AG04450 (cell line): ENCODE results near the gene HBZ. TPM values are rescaled to one million over a fixed set of nuclear protein-coding genes. Genes with fewer than 3 reads are reported as not detected.
"Not testable (repeated sequence)": the region's sequence is repeated elsewhere in the genome, so short reads cannot be mapped to it uniquely, and the experiment has no call there.

Experiments used
- CTCF ChIA-PET: fragments of 300-600, 350-600 bp; formaldehyde crosslinking; extraction: SDS; loops from one replicate; lab custom pipeline; 2022; ENCODE audit warnings: antibody characterized with exemption, inconsistent platforms; lab: Charles Lee
- POLR2A ChIA-PET: fragments of 350-600 bp; formaldehyde crosslinking; extraction: SDS; loops from one replicate; lab custom pipeline; 2021; ENCODE audit warnings: antibody characterized with exemption, inconsistent platforms; lab: Yijun Ruan, JAX
- DNase-seq: peaks from one replicate; pipeline ENCODE4 v3.0.0-alpha.2; 2011; ENCODE audit warnings: low read depth, low spot score
- H3K27ac ChIP-seq: one replicate; pipeline ENCODE4 v1.5.1; 2012; ENCODE audit warnings: low read depth, low read length, control low read depth
- H3K27me3 ChIP-seq: one replicate; pipeline ENCODE4 v1.6.0; 2012; ENCODE audit warnings: low read length; ENCODE audit not compliant: control insufficient read depth, insufficient read depth
- H3K4me3 ChIP-seq: 2 replicates; pipeline ENCODE4 v1.5.1; 2011; ENCODE audit warnings: mild to moderate bottlenecking, low read depth, low read length, control low read depth
- H3K9me3 ChIP-seq: 2 replicates; pipeline ENCODE4 v1.5.1; 2012; ENCODE audit warnings: low read length; ENCODE audit not compliant: control insufficient read depth, insufficient read depth
- polyA plus RNA-seq: library from polyadenylated mRNA; depleted of rRNA; stranded (reverse); fragments of >200 nt; gene quantifications from 2 replicates; pipeline ENCODE4 v1.2.3, GENCODE V29; 2011; rRNA removed
- small RNA-seq: library from RNA; depleted of rRNA; stranded (forward); fragments of <200 nt; gene quantifications from one replicate; pipeline ENCODE3, GENCODE V24; 2012; ENCODE audit warnings: low read depth; ENCODE audit not compliant: insufficient read length
- TF ChIP-seq, protein P1 (sequence below): IDR thresholded peaks from 2 replicates; pipeline ENCODE4 v1.5.1; 2011; ENCODE audit warnings: low read depth, low read length, control low read depth, inconsistent platforms

The HBZ gene
- polyA plus RNA-seq, 1 experiment = not detected

GRCh38 chr16:194516-194915 lies 42.1 kb downstream of the HBZ start:
- H3K27me3 ChIP-seq = no peaks in the 10 kb centered on the region
- H3K27ac ChIP-seq = no peak overlapping the region
- no peaks in the 10 kb centered on the region; the same call in 1 of the 2 replicates for H3K9me3 ChIP-seq
- CTCF ChIA-PET = interaction anchor here (1.2 kb wide), 1 partner anchor 13 kb away, joined by 3 read pairs; no protein-coding TSS in a partner anchor
- POLR2A ChIA-PET = no interaction called here
- no peak overlapping the region for H3K4me3 ChIP-seq
- DNase-seq = no peak
- TF ChIP-seq, protein P1, sequence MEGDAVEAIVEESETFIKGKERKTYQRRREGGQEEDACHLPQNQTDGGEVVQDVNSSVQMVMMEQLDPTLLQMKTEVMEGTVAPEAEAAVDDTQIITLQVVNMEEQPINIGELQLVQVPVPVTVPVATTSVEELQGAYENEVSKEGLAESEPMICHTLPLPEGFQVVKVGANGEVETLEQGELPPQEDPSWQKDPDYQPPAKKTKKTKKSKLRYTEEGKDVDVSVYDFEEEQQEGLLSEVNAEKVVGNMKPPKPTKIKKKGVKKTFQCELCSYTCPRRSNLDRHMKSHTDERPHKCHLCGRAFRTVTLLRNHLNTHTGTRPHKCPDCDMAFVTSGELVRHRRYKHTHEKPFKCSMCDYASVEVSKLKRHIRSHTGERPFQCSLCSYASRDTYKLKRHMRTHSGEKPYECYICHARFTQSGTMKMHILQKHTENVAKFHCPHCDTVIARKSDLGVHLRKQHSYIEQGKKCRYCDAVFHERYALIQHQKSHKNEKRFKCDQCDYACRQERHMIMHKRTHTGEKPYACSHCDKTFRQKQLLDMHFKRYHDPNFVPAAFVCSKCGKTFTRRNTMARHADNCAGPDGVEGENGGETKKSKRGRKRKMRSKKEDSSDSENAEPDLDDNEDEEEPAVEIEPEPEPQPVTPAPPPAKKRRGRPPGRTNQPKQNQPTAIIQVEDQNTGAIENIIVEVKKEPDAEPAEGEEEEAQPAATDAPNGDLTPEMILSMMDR = no peak

- Histone ChIP-seq H3K4me3 (no peak overlapping the region), H3K27ac (no peak overlapping the region), H3K9me3 (no peaks in the 10 kb centered on the region), H3K27me3 (no peaks in the 10 kb centered on the region)
- CTCF ChIA-PET = interaction anchor here (0.7 kb wide), 2 partner anchors 74 to 161 kb away, joined by 3 to 5 read pairs; no protein-coding TSS in a partner anchor
- POLR2A ChIA-PET = interaction anchor here (0.7 kb wide), 1 partner anchor 201 kb away, joined by 11 read pairs; no protein-coding TSS in a partner anchor
- TF ChIP-seq, protein P1 = no peak
- no peak for DNase-seq
Measured at GRCh38 chr16:200388-200787, 47.9 kb downstream of the HBZ start.

- no peak for DNase-seq
- POLR2A ChIA-PET = no interaction called here
- Histone ChIP-seq H3K4me3 (no peak overlapping the region), H3K9me3 (no peaks in the 10 kb centered on the region), H3K27me3 (no peaks in the 10 kb centered on the region), H3K27ac (no peak overlapping the region)
- TF ChIP-seq, protein P1 = no peak
- CTCF ChIA-PET = no interaction called here
Measured at GRCh38 chr16:203246-203645, 50.8 kb downstream of the HBZ start.

DNA sequence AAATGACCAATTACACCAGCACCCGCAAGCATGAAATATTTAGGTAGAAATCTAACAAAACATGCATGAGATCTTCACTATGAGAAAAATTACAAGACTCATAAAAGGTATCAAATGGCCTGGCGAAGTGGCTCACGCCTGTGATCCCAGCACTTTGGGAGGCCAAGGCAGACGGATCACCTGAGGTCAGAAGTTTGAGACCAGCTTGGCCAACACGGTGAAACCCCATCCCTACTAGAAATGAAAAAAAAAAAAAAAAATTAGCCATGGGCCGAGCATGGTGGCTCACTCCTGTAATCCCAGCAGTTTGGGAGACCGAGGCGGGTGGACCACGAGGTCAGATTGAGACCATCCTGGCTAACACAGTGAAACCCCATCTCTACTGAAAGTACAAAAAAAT lies 51.6 kb downstream of the HBZ start:
- DNase-seq, H3K27me3 ChIP-seq, H3K9me3 ChIP-seq, H3K4me3 ChIP-seq, POLR2A ChIA-PET, H3K27ac ChIP-seq, CTCF ChIA-PET: not testable (repeated sequence)

Small RNAs within 50 kb of the gene (small RNA-seq; reads per million reads assigned to genes)
- gene RF00019 = not detected

Other genes starting within 250 kb of the HBZ start
- gene POLR3K, start 99.0 kb upstream of the HBZ start, polyA plus RNA-seq = 13.7 and 14.4 TPM in 2 replicates
- gene SNRNP25, start 98.8 kb upstream of the HBZ start, polyA plus RNA-seq = 38.8 and 42.3 TPM in 2 replicates
- gene RHBDF1, start 80.0 kb upstream of the HBZ start, polyA plus RNA-seq = 50.2 and 61.7 TPM in 2 replicates
- 47.3 and 78.3 TPM in 2 replicates for gene MPG, start 74.4 kb upstream of the HBZ start, polyA plus RNA-seq
- gene NPRL3, start 14.0 kb upstream of the HBZ start, polyA plus RNA-seq = 11.0 and 14.9 TPM in 2 replicates
- not detected in 2 replicates for gene HBM, start 13.3 kb downstream of the HBZ start, polyA plus RNA-seq
- not detected in 2 replicates for gene HBA2, start 20.2 kb downstream of the HBZ start, polyA plus RNA-seq
- gene HBA1, start 24.0 kb downstream of the HBZ start, polyA plus RNA-seq = not detected in 2 replicates
- not detected in 2 replicates for gene HBQ1, start 27.8 kb downstream of the HBZ start, polyA plus RNA-seq
- gene LUC7L, start 76.8 kb downstream of the HBZ start, polyA plus RNA-seq = 37.6 and 47.2 TPM in 2 replicates
- 42.3 and 42.7 TPM in 2 replicates for gene FAM234A, start 82.2 kb downstream of the HBZ start, polyA plus RNA-seq
- 0.30 and 0.33 TPM in 2 replicates for gene RGS11, start 123.3 kb downstream of the HBZ start, polyA plus RNA-seq
- not detected in 2 replicates for gene ARHGDIG, start 127.9 kb downstream of the HBZ start, polyA plus RNA-seq
- 0.42 and 0.45 TPM in 2 replicates for gene PDIA2, start 130.5 kb downstream of the HBZ start, polyA plus RNA-seq
- 3.5 and 4.7 TPM in 2 replicates for gene AXIN1, start 200.1 kb downstream of the HBZ start, polyA plus RNA-seq
- 144 and 157 TPM in 2 replicates for gene MRPL28, start 217.9 kb downstream of the HBZ start, polyA plus RNA-seq
- 40.8 and 68.0 TPM in 2 replicates for gene PGAP6, start 229.3 kb downstream of the HBZ start, polyA plus RNA-seq
- gene NME4, start 244.6 kb downstream of the HBZ start, polyA plus RNA-seq = 156 and 198 TPM in 2 replicates
- gene DECR2, start 249.2 kb downstream of the HBZ start, polyA plus RNA-seq = 11.6 and 16.0 TPM in 2 replicates